CD4-positive, alpha-beta T cell treated with Interleukin-15 for 4 hours (primary cell): Measurements from ENCODE around the gene CERS3.
A peak's percentile ranks its signal among the peaks of the same experiment; 100 is the strongest.

ENCODE experiments used
- DNase-seq: peaks from one replicate; pipeline ENCODE4 v3.0.0-alpha.2; 2020; ENCODE audit warnings: low spot score

CERS3 gene

GRCh38 chr15:100528833-100529428 is at the start of gene CERS3:
Gene CERS3, minus strand, starts transcription at chr15:100528950. Its CDS starts 27,101 bp downstream, at chr15:100501849.
- no peak for DNase-seq

- no peak for DNase-seq
Measured at GRCh38 chr15:100573526-100573925, 44.8 kb upstream of the CERS3 start.

- peak; percentile 42 for DNase-seq
Measured at GRCh38 chr15:100572362-100572983, 43.7 kb upstream of the CERS3 start.

GRCh38 chr15:100571592-100572167 is 42.9 kb upstream of the CERS3 start:
- DNase-seq = peak; percentile 25

GRCh38 chr15:100570735-100571313 is 42.1 kb upstream of the CERS3 start:
- DNase-seq = no peak

- no peak for DNase-seq
Measured at GRCh38 chr15:100570275-100570674, 41.5 kb upstream of the CERS3 start.

GRCh38 chr15:100569391-100569790 is 40.6 kb upstream of the CERS3 start:
- DNase-seq = no peak

GRCh38 chr15:100566850-100567628 is 38.3 kb upstream of the CERS3 start:
- DNase-seq = no peak

GRCh38 chr15:100565591-100565990 is 36.8 kb upstream of the CERS3 start:
- no peak for DNase-seq

GRCh38 chr15:100560323-100560722 is 31.6 kb upstream of the CERS3 start:
- no peak for DNase-seq

- DNase-seq = no peak
Measured at GRCh38 chr15:100559330-100559729, 30.6 kb upstream of the CERS3 start.

GRCh38 chr15:100558771-100559254 is 30.1 kb upstream of the CERS3 start:
- no peak for DNase-seq

GRCh38 chr15:100553468-100553867 is 24.7 kb upstream of the CERS3 start:
- DNase-seq = no peak

- DNase-seq = no peak
Measured at GRCh38 chr15:100547961-100548360, 19.2 kb upstream of the CERS3 start.

GRCh38 chr15:100544946-100545345 is 16.2 kb upstream of the CERS3 start:
- DNase-seq = no peak

GRCh38 chr15:100544338-100544841 is 15.6 kb upstream of the CERS3 start:
- no peak for DNase-seq

GRCh38 chr15:100542290-100542689 is 13.5 kb upstream of the CERS3 start:
- no peak for DNase-seq

GRCh38 chr15:100537331-100537730 is 8.6 kb upstream of the CERS3 start:
- no peak for DNase-seq

- DNase-seq = no peak
Measured at GRCh38 chr15:100536733-100537132, 8.0 kb upstream of the CERS3 start.

GRCh38 chr15:100533886-100534285 is 5.1 kb upstream of the CERS3 start:
- DNase-seq = no peak

- DNase-seq = no peak
Measured at GRCh38 chr15:100531823-100532327, 3.1 kb upstream of the CERS3 start.

- no peak for DNase-seq
Measured at GRCh38 chr15:100531204-100531603, 2.5 kb upstream of the CERS3 start.
